ENCODE measurements around the gene STRIP1. TPM values are rescaled to one million over a fixed set of nuclear protein-coding genes. Genes with fewer than 3 reads are reported as not detected.

The STRIP1 gene
- total and polyA plus RNA-seq, 10 donors = 11.8 to 98.7 (median 59.3) TPM

GRCh38 chr1:110050602-110051261, 16.3 kb downstream of the STRIP1 start:
- H3K4me3 ChIP-seq = no peak overlapping the region
- peaks cover 3 to 63% (median 38%) of the 10 kb centered on the region in 6 donors for H3K4me1 ChIP-seq
- H3K36me3 ChIP-seq = peaks cover 5 to 100% (median 99%) of the 10 kb centered on the region in 6 donors
- peak overlapping the region; percentile 9 to 81 (median 65) for H3K27ac ChIP-seq
- DNase-seq = no peak
- H3K27me3 ChIP-seq (replicated peaks in 1 of 7) = no peaks in the 10 kb centered on the region
- TF ChIP-seq POLR2AphosphoS5 (IDR thresholded peaks at IDR 0.05) (peak in 2 of 3 donors; percentile 48 to 57), POLR2A (IDR thresholded peaks at IDR 0.05) (no peak), CTCF (IDR thresholded peaks at IDR 0.05 in 8 of 11, conservative IDR thresholded peaks at IDR 0.05 in 3 of 11) (no peak)
- intact Hi-C loops (cut with DNase I; ENCODE audit: low total_unique reads) = loop anchor here (5.0 kb wide), 1 partner anchor 57 kb away; no protein-coding TSS in a partner anchor
- no peaks in the 10 kb centered on the region for H3K9me3 ChIP-seq
- 60 to 83% (median 79%) methylated on average over 3 to 4 of the region's 4 CpGs for WGBS, 5 donors

- intact Hi-C loops (cut with DNase I; ENCODE audit: low total_unique reads) = loop anchor here (5.0 kb wide), 1 partner anchor 56 kb away; no protein-coding TSS in a partner anchor
- Histone ChIP-seq H3K27ac (peak overlapping the region; percentile 9 to 81 (median 65)), H3K4me1 (peaks cover 3 to 69% (median 38%) of the 10 kb centered on the region in 6 donors), H3K4me3 (no peak overlapping the region), H3K9me3 (no peaks in the 10 kb centered on the region), H3K27me3 (replicated peaks in 1 of 7) (no peaks in the 10 kb centered on the region), H3K36me3 (peaks cover 5 to 100% (median 99%) of the 10 kb centered on the region in 6 donors)
- TF ChIP-seq CTCF (IDR thresholded peaks at IDR 0.05 in 8 of 11, conservative IDR thresholded peaks at IDR 0.05 in 3 of 11) (no peak), POLR2AphosphoS5 (IDR thresholded peaks at IDR 0.05) (no peak), POLR2A (IDR thresholded peaks at IDR 0.05) (no peak)
- whole genome bisulfite sequencing, 5 donors = 74 to 86% (median 82%) methylated on average over 2 of the region's 2 CpGs
- no peak for DNase-seq
Measured at GRCh38 chr1:110051262-110051648, 16.8 kb downstream of the STRIP1 start.

- no peak overlapping the region for H3K4me3 ChIP-seq
- H3K27me3 ChIP-seq (replicated peaks in 1 of 7) = no peaks in the 10 kb centered on the region
- 53 to 79% (median 71%) methylated on average over 16 of the region's 16 CpGs for WGBS, 5 donors
- peaks cover 3 to 91% (median 50%) of the 10 kb centered on the region in 6 donors for H3K4me1 ChIP-seq
- TF ChIP-seq POLR2AphosphoS5 (IDR thresholded peaks at IDR 0.05) = peak; percentile 31 to 57 (median 43)
- TF ChIP-seq POLR2A (IDR thresholded peaks at IDR 0.05) = no peak
- TF ChIP-seq CTCF (IDR thresholded peaks at IDR 0.05 in 8 of 11, conservative IDR thresholded peaks at IDR 0.05 in 3 of 11) = peak; percentile 81 to 96 (median 93)
- H3K9me3 ChIP-seq = no peaks in the 10 kb centered on the region
- intact Hi-C loops (cut with DNase I; ENCODE audit: low total_unique reads) = loop anchor here (5.0 kb wide), 1 partner anchor 54 kb away; no protein-coding TSS in a partner anchor
- peaks cover 5 to 100% (median 99%) of the 10 kb centered on the region in 6 donors for H3K36me3 ChIP-seq
- peak; percentile 90 for DNase-seq
- H3K27ac ChIP-seq = peak overlapping the region in 5 of 8 donors; percentile 46 to 81 (median 77)
Measured at GRCh38 chr1:110053552-110054428, 19.4 kb downstream of the STRIP1 start.
